Endothelial cell of umbilical vein (primary cell): Measurements from ENCODE around the gene KIF25. TPM values are rescaled to one million over a fixed set of nuclear protein-coding genes. Genes with fewer than 3 reads are reported as not detected.

Source experiments
- BruUV-seq: library from RNA; stranded (reverse); fragments of 400-500 nt; replicated peaks from 2 replicates; lab custom pipeline; 2021; lab: Mats Ljungman, UMichigan
- CTCF ChIA-PET: fragments of 300-600, 350-600 bp; sonication (Branson Sonifier 250); formaldehyde crosslinking; loops from one replicate; lab custom pipeline; 2021; ENCODE audit warnings: antibody characterized with exemption, inconsistent platforms; lab: Charles Lee
- POLR2A ChIA-PET: fragments of 300-600, 350-600 bp; sonication (Branson Sonifier 250); formaldehyde crosslinking; loops from one replicate; lab custom pipeline; 2021; ENCODE audit warnings: antibody characterized with exemption, inconsistent platforms; lab: Charles Lee
- DNase-seq: peaks from one replicate; pipeline ENCODE4 v3.0.0-alpha.2; 2011; ENCODE audit warnings: low read depth, low spot score
- FAIRE-seq: peaks from 2 replicates; lab custom pipeline; 2011; peaks lifted over from hg19 to GRCh38; lab: Jason Lieb, UNC
- H2AFZ ChIP-seq: 2 replicates; pipeline ENCODE4 v1.6.0; 2012; ENCODE audit warnings: low read depth, low read length, control low read depth, inconsistent platforms
- H3K27ac ChIP-seq: 2 replicates; pipeline ENCODE4 v1.5.1; 2011; ENCODE audit warnings: low read depth, mild to moderate bottlenecking, control low read depth, low read length, moderate library complexity; ENCODE audit not compliant: insufficient read depth
- H3K27me3 ChIP-seq, 2 experiments: 2 replicates each; pipeline versions ENCODE4 v1.6.0 to v1.6.1; 2011; ENCODE audit warnings: low read length in 2 of 2, mixed read lengths in 1 of 2; ENCODE audit not compliant: control insufficient read depth in 2 of 2, insufficient read depth in 2 of 2
- H3K36me3 ChIP-seq, 2 experiments: 2 replicates in 1 of 2; 3 replicates in 1 of 2; pipeline ENCODE4 v1.5.1; 2011; ENCODE audit warnings: low read length in 2 of 2, mild to moderate bottlenecking in 1 of 2, moderate library complexity in 1 of 2; ENCODE audit not compliant: control insufficient read depth in 2 of 2, insufficient read depth in 2 of 2; ENCODE audit errors: extremely low read depth in 1 of 2
- H3K4me1 ChIP-seq: 3 replicates; pipeline ENCODE4 v1.5.1; 2011; ENCODE audit warnings: mild to moderate bottlenecking, low read length; ENCODE audit not compliant: control insufficient read depth, insufficient read depth; ENCODE audit errors: extremely low read depth
- H3K4me2 ChIP-seq: 2 replicates; pipeline ENCODE4 v1.6.1; 2011; ENCODE audit warnings: low read length, control low read depth, mixed read lengths; ENCODE audit not compliant: insufficient read depth
- H3K4me3 ChIP-seq, 3 experiments: fragments of 200-600 bp in 1 of 3; sonication (generic), shearing (Covaris generic) in 1 of 3; replicated peaks in 1 of 3; 2 replicates each; pipeline ENCODE4 v1.5.1; 2011 to 2016; ENCODE audit warnings: control low read depth in 3 of 3, low read length in 3 of 3, mild to moderate bottlenecking in 2 of 3, inconsistent platforms in 1 of 3, low read depth in 1 of 3, moderate library complexity in 1 of 3; ENCODE audit not compliant: insufficient read depth in 1 of 3
- H3K79me2 ChIP-seq: 2 replicates; pipeline ENCODE4 v1.6.0; 2012; ENCODE audit warnings: low read length, inconsistent platforms; ENCODE audit not compliant: control insufficient read depth, insufficient read depth
- H3K9ac ChIP-seq: replicated peaks from 2 replicates; pipeline ENCODE3; 2011; ENCODE audit warnings: low read length, control low read depth; ENCODE audit not compliant: insufficient read depth; ENCODE audit errors: extremely low read depth
- H3K9me1 ChIP-seq: replicated peaks from 3 replicates; pipeline ENCODE4 v1.6.0; 2011; ENCODE audit warnings: mild to moderate bottlenecking, low read length; ENCODE audit not compliant: control insufficient read depth, insufficient read depth; ENCODE audit errors: extremely low read depth
- H3K9me3 ChIP-seq: replicated peaks from 2 replicates; pipeline ENCODE4 v1.5.1; 2012; ENCODE audit warnings: low read length, inconsistent platforms; ENCODE audit not compliant: control insufficient read depth, insufficient read depth
- H4K20me1 ChIP-seq: replicated peaks from 2 replicates; pipeline ENCODE3; 2011; ENCODE audit warnings: mild to moderate bottlenecking, low read length; ENCODE audit not compliant: control insufficient read depth, insufficient read depth; ENCODE audit errors: extremely low read depth
- EZH2 ChIP-seq: IDR thresholded peaks from 2 replicates; pipeline ENCODE4 v1.6.1; 2012; ENCODE audit warnings: borderline replicate concordance, low read depth, mild to moderate bottlenecking, moderate library complexity, low read length, inconsistent platforms; ENCODE audit not compliant: severe bottlenecking
- FOS ChIP-seq: IDR thresholded peaks from 2 replicates; pipeline ENCODE4 v1.6.1; 2011; ENCODE audit warnings: mild to moderate bottlenecking, low read length, moderate library complexity, borderline replicate concordance; ENCODE audit not compliant: insufficient read depth
- GATA2 ChIP-seq: IDR thresholded peaks from 2 replicates; pipeline ENCODE4 v1.7.0; 2011; ENCODE audit warnings: low read depth, mild to moderate bottlenecking, moderate library complexity, mixed read lengths, low read length; ENCODE audit not compliant: insufficient read length, insufficient read depth
- JUN ChIP-seq: IDR thresholded peaks from 2 replicates; pipeline ENCODE4 v1.6.1; 2011; ENCODE audit warnings: borderline replicate concordance, low read depth; ENCODE audit not compliant: insufficient read length, insufficient read depth
- MYC ChIP-seq: IDR thresholded peaks from one replicate; pipeline ENCODE4 v1.6.1; 2011; ENCODE audit warnings: mild to moderate bottlenecking, low read depth, low read length
- POLR2A ChIP-seq: IDR thresholded peaks from 2 replicates; pipeline ENCODE4 v1.6.1; 2012; ENCODE audit warnings: low read depth, mild to moderate bottlenecking, control low read depth, low read length
- POLR2AphosphoS5 ChIP-seq: IDR thresholded peaks from 2 replicates; pipeline ENCODE4 v1.6.1; 2012; ENCODE audit warnings: low read depth, mild to moderate bottlenecking, control low read depth, low read length, moderate library complexity; ENCODE audit not compliant: insufficient read depth
- dilution Hi-C: fragments of 300-500 bp; cut with MboI; formaldehyde crosslinking; loops from one replicate; pipeline ENCODE4 v1.15.0; 2019; ENCODE audit warnings: low sequenced_read_pairs; ENCODE audit not compliant: extremely low pct_ligation_motif_present
- intact Hi-C: fragments of 100-400 bp; cut with micrococcal nuclease; formaldehyde crosslinking; loops from one replicate; pipeline ENCODE4 v1.10.0; 2022
- polyA plus RNA-seq, 4 experiments: library from polyadenylated mRNA; depleted of rRNA in 3 of 4; stranded (reverse) in 3 of 4; unstranded in 1 of 4; fragments of >200 nt; gene quantifications; 2 replicates each; pipeline versions ENCODE4 v1.2.1 to v1.2.3, GENCODE V29; 2011 to 2012; ENCODE audit warnings: missing spikeins in 1 of 4
- total RNA-seq: library from RNA; stranded (reverse); gene quantifications from 2 replicates; pipeline ENCODE4 v1.2.3, GENCODE V29; 2021
- TF ChIP-seq, protein P1 (sequence below), 2 donors: IDR thresholded peaks; 1 replicate in 1 of 2; 2 replicates in 1 of 2; pipeline ENCODE4 v1.5.1; 2011; ENCODE audit warnings: low read length in 2 of 2, mild to moderate bottlenecking in 2 of 2, moderate library complexity in 2 of 2, control low read depth in 1 of 2, inconsistent platforms in 1 of 2, low read depth in 1 of 2; ENCODE audit not compliant: insufficient read depth in 1 of 2; ENCODE audit errors: extremely low read depth in 1 of 2
- TF ChIP-seq, protein P2 (sequence below): IDR thresholded peaks from 2 replicates; pipeline ENCODE4 v1.6.1; 2011; ENCODE audit not compliant: insufficient read depth, insufficient read length

Gene KIF25
- total and polyA plus RNA-seq, 2 donors (not counting 3 experiments of a cell fraction or from before 2014, with no cell fraction given) = not detected

DNA sequence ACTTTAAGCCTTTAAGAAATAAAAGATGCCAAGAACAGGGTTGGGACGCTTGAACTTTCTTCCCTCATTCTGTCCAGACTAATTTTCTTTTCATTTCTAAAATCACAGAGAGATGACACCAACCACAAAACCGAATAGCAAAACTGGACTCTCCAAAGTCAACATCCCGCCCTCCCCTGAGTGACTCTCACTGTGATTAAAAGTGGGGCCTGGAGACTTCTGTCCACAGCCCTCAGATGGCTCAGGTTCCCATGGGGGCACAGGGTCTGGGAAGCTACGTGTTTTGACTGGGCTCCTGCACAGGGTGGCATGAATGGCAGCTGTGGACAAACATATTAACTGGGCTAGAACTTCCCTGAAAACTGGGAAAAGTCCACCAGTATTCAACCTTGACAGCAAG lies 75.3 kb downstream of the KIF25 start:
- Histone ChIP-seq H3K36me3 (no peaks in the 10 kb centered on the region), H3K4me1 (no peaks in the 10 kb centered on the region), H3K27ac (no peak overlapping the region), H3K27me3 (no peaks in the 10 kb centered on the region), H3K4me2 (no peak overlapping the region), H3K9me1 (no peaks in the 10 kb centered on the region), H2AFZ (no peak overlapping the region), H3K9me3 (no peaks in the 10 kb centered on the region), H4K20me1 (no peaks in the 10 kb centered on the region), H3K9ac (no peak overlapping the region), H3K79me2 (no peaks in the 10 kb centered on the region), H3K4me3 (no peak overlapping the region)
- ChIA-PET CTCF (no interaction called here), POLR2A (no interaction called here)
- BruUV-seq = no TSS peak
- DNase-seq (no peak), FAIRE-seq (no peak)
- no peak for TF ChIP-seq GATA2
- no peak for TF ChIP-seq EZH2
- TF ChIP-seq, protein P1, sequence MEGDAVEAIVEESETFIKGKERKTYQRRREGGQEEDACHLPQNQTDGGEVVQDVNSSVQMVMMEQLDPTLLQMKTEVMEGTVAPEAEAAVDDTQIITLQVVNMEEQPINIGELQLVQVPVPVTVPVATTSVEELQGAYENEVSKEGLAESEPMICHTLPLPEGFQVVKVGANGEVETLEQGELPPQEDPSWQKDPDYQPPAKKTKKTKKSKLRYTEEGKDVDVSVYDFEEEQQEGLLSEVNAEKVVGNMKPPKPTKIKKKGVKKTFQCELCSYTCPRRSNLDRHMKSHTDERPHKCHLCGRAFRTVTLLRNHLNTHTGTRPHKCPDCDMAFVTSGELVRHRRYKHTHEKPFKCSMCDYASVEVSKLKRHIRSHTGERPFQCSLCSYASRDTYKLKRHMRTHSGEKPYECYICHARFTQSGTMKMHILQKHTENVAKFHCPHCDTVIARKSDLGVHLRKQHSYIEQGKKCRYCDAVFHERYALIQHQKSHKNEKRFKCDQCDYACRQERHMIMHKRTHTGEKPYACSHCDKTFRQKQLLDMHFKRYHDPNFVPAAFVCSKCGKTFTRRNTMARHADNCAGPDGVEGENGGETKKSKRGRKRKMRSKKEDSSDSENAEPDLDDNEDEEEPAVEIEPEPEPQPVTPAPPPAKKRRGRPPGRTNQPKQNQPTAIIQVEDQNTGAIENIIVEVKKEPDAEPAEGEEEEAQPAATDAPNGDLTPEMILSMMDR (IDR thresholded peaks at IDR 0.05; ENCODE audit: extremely low read depth in 1 of 2, insufficient read depth in 1 of 2, low read depth in 1 of 2, low read length in 2 of 2) = no peak
- TF ChIP-seq POLR2AphosphoS5 = no peak
- TF ChIP-seq, protein P2, sequence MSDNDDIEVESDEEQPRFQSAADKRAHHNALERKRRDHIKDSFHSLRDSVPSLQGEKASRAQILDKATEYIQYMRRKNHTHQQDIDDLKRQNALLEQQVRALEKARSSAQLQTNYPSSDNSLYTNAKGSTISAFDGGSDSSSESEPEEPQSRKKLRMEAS = no peak
- no peak for TF ChIP-seq JUN
- no peak for TF ChIP-seq FOS
- no peak for TF ChIP-seq MYC
- TF ChIP-seq POLR2A = no peak
- intact Hi-C loops = no loop called here
- dilution Hi-C loops = no loop called here
